GM12878 (cell line): Measurements from ENCODE around the gene MTM1. TPM values are rescaled to one million over a fixed set of nuclear protein-coding genes. Genes with fewer than 3 reads are reported as not detected.

Source experiments
- ATAC-seq: fragments of 200-7000 bp; cut with Tn5 transposase; 3 replicates; pipeline ENCODE4 v1.9.1; 2020; ENCODE audit warnings: mild to moderate bottlenecking, moderate library complexity
- BruUV-seq: library from RNA; stranded (reverse); fragments of 400-500 nt; replicated peaks from 2 replicates; lab custom pipeline; 2021; lab: Mats Ljungman, UMichigan
- CTCF ChIA-PET: fragments of 300-600 bp; sonication (Branson Sonifier 250); formaldehyde crosslinking; extraction: SDS; loops from one replicate; lab custom pipeline; 2021; ENCODE audit warnings: inconsistent platforms; lab: Yijun Ruan, JAX
- POLR2A ChIA-PET: fragments of 350-600 bp; formaldehyde crosslinking; extraction: SDS; loops from one replicate; lab custom pipeline; 2021; ENCODE audit warnings: inconsistent platforms; lab: Charles Lee
- RAD21 ChIA-PET: fragments of 300-600 bp; sonication (Branson Sonifier 250); formaldehyde crosslinking; loops from one replicate; lab custom pipeline; 2023; ENCODE audit warnings: antibody characterized with exemption; ENCODE audit not compliant: unreplicated experiment; lab: Charles Lee
- SMC1A ChIA-PET: fragments of 300-600 bp; sonication (Branson Sonifier 250); formaldehyde crosslinking; loops from one replicate; lab custom pipeline; 2023; ENCODE audit not compliant: unreplicated experiment, uncharacterized antibody; lab: Charles Lee
- DNase-seq: peaks from one replicate; pipeline ENCODE4 v3.0.0-alpha.2; 2011; ENCODE audit warnings: low read depth, low spot score
- FAIRE-seq: peaks from 3 replicates; lab custom pipeline; 2011; peaks lifted over from hg19 to GRCh38; lab: Jason Lieb, UNC
- H2AFZ ChIP-seq: 2 replicates; pipeline ENCODE4 v1.6.0; 2011; ENCODE audit warnings: low read depth, low read length, control low read depth; ENCODE audit not compliant: control insufficient read depth
- H3K27ac ChIP-seq: 2 replicates; pipeline ENCODE4 v1.5.1; 2011; ENCODE audit warnings: control low read depth; ENCODE audit not compliant: control insufficient read depth, insufficient read depth
- H3K27me3 ChIP-seq, 2 experiments: replicated peaks in 1 of 2; 2 replicates each; pipeline versions ENCODE4 v1.6.0 to v1.6.1; 2011; ENCODE audit warnings: low read length in 1 of 2; ENCODE audit not compliant: control insufficient read depth in 2 of 2, insufficient read depth in 2 of 2
- H3K36me3 ChIP-seq, 2 experiments: 2 replicates each; pipeline ENCODE4 v1.5.1; 2011; ENCODE audit warnings: low read length in 1 of 2; ENCODE audit not compliant: control insufficient read depth in 2 of 2, insufficient read depth in 2 of 2
- H3K4me1 ChIP-seq: 2 replicates; pipeline ENCODE4 v1.6.1; 2011; ENCODE audit warnings: mild to moderate bottlenecking, low read length, moderate library complexity, mixed read lengths; ENCODE audit not compliant: control insufficient read depth, insufficient read depth
- H3K4me2 ChIP-seq: 2 replicates; pipeline ENCODE4 v1.6.0; 2011; ENCODE audit warnings: control low read depth; ENCODE audit not compliant: control insufficient read depth, insufficient read depth
- H3K4me3 ChIP-seq: fragments of 200-600 bp; sonication (generic); 2 replicates; pipeline ENCODE4 v1.5.1; 2016
- H3K79me2 ChIP-seq: 2 replicates; pipeline ENCODE4 v1.6.0; 2011; ENCODE audit warnings: low read length; ENCODE audit not compliant: control insufficient read depth, insufficient read depth
- H3K9ac ChIP-seq: 2 replicates; pipeline ENCODE4 v1.8.0; 2011; ENCODE audit warnings: low read length, control low read depth, mixed read lengths; ENCODE audit not compliant: control insufficient read depth, insufficient read depth
- H3K9me3 ChIP-seq: replicated peaks from 3 replicates; pipeline ENCODE4 v1.5.1; 2011; ENCODE audit warnings: mild to moderate bottlenecking, low read length; ENCODE audit not compliant: control insufficient read depth, insufficient read depth
- H4K20me1 ChIP-seq: 2 replicates; pipeline ENCODE4 v1.6.0; 2011; ENCODE audit not compliant: control insufficient read depth, insufficient read depth
- BCL11A ChIP-seq: IDR thresholded peaks from 2 replicates; pipeline ENCODE4 v1.6.1; 2011; ENCODE audit warnings: low read depth, low read length
- ETV6 ChIP-seq, 2 experiments: fragments of 450-650 bp in 1 of 2; IDR thresholded peaks in 1 of 2; conservative IDR thresholded peaks in 1 of 2; 2 replicates each; pipeline ENCODE4 v1.6.1; 2014; ENCODE audit warnings: antibody characterized with exemption in 1 of 2, borderline replicate concordance in 1 of 2, low read depth in 1 of 2, mild to moderate bottlenecking in 1 of 2, moderate library complexity in 1 of 2
- KDM1A ChIP-seq: fragments of 200-600 bp; sonication (generic); IDR thresholded peaks from 2 replicates; pipeline ENCODE4 v1.6.1; 2016; ENCODE audit warnings: borderline replicate concordance
- PML ChIP-seq: IDR thresholded peaks from 2 replicates; pipeline ENCODE4 v1.6.1; 2012; ENCODE audit warnings: low read length, inconsistent platforms
- POLR2AphosphoS2 ChIP-seq: IDR thresholded peaks from 2 replicates; pipeline ENCODE4 v1.6.1; 2011; ENCODE audit warnings: low read depth, mild to moderate bottlenecking, low read length, improper control_type of control experiment, moderate library complexity
- SIX5 ChIP-seq: IDR thresholded peaks from 2 replicates; pipeline ENCODE4 v1.6.1; 2011; ENCODE audit warnings: mild to moderate bottlenecking, low read depth, low read length, moderate library complexity; ENCODE audit not compliant: severe bottlenecking
- SMAD1 ChIP-seq: fragments of 450-650 bp; IDR thresholded peaks from 2 replicates; pipeline ENCODE4 v1.6.1; 2018; ENCODE audit warnings: mild to moderate bottlenecking, low read depth; ENCODE audit not compliant: partially characterized antibody
- TAF1 ChIP-seq: IDR thresholded peaks from 2 replicates; pipeline ENCODE4 v1.6.1; 2011; ENCODE audit warnings: mild to moderate bottlenecking, low read depth, low read length, borderline replicate concordance
- YY1 ChIP-seq: IDR thresholded peaks from 2 replicates; pipeline ENCODE4 v1.6.1; 2011; ENCODE audit warnings: low read depth, mild to moderate bottlenecking, low read length
- ZBTB4 ChIP-seq: fragments of 450-650 bp; formaldehyde crosslinking; IDR thresholded peaks from 2 replicates; pipeline ENCODE4 v1.4.0; 2022; ENCODE audit warnings: mild to moderate bottlenecking, moderate library complexity
- ZNF384 ChIP-seq: IDR thresholded peaks from 2 replicates; pipeline ENCODE4 v1.6.1; 2012; ENCODE audit warnings: low read depth, mild to moderate bottlenecking, low read length, improper control_type of control experiment, borderline replicate concordance
- WGBS: methylation state at CpG from one replicate; pipeline ENCODE4 v1.1.6; 2016; ENCODE audit warnings: low lambda C conversion rate; ENCODE audit not compliant: insufficient replicate concordance, insufficient coverage; ENCODE audit errors: missing lambda C conversion rate; 5-methylcytosine and 5-hydroxymethylcytosine counted together
- in situ Hi-C: fragments of 300-500 bp; cut with MboI; formaldehyde crosslinking; loops from 9 replicates; pipeline ENCODE4 v1.14.3; 2018; ENCODE audit warnings: mixed read lengths
- intact Hi-C: fragments of 100-400 bp; cut with micrococcal nuclease; formaldehyde crosslinking; loops from one replicate; pipeline ENCODE4 v1.14.2; 2022; ENCODE audit not compliant: unreplicated experiment
- polyA plus RNA-seq, 11 experiments: library from polyadenylated mRNA; depleted of rRNA in 4 of 11; unstranded in 6 of 11; stranded (reverse) in 5 of 11; fragments of >200 nt; fragmentation: Nextera tagmentation in 4 of 11; fragmentation: Illumina TruSeq in 1 of 11; extraction: Ambion mirVana in 4 of 11; extraction: Trizol in 1 of 11; gene quantifications; 1 replicate in 1 of 11; 2 replicates in 10 of 11; pipeline versions ENCODE4 v1.2.1 to v1.2.3, GENCODE V29; 2011 to 2016; ENCODE audit warnings: inconsistent platforms in 2 of 11, missing spikeins in 2 of 11, low read depth in 1 of 11
- total RNA-seq, 4 experiments: library from RNA; depleted of rRNA in 3 of 4; stranded (reverse); fragments of >200 nt in 3 of 4; fragmentation: Illumina TruSeq in 1 of 4; extraction: Trizol in 1 of 4; gene quantifications; 2 replicates each; pipeline versions ENCODE4 v1.2.1 to v1.2.3, GENCODE V29; 2013 to 2021
- TF ChIP-seq, protein P1 (sequence below): fragments of 150-350 bp; IDR thresholded peaks from 2 replicates; pipeline ENCODE4 v1.6.1; 2014; ENCODE audit warnings: mild to moderate bottlenecking, low read depth, low read length
- TF ChIP-seq, protein P2 (sequence below): fragments of 450-650 bp; IDR thresholded peaks from 2 replicates; pipeline ENCODE4 v1.6.1; 2017; ENCODE audit warnings: mild to moderate bottlenecking, low read depth, inconsistent platforms; ENCODE audit not compliant: poor library complexity, severe bottlenecking
- TF ChIP-seq, protein P3 (sequence below): fragments of 450-650 bp; IDR thresholded peaks from 2 replicates; pipeline ENCODE4 v1.6.1; 2018; ENCODE audit warnings: mild to moderate bottlenecking, low read depth, moderate library complexity; ENCODE audit not compliant: partially characterized antibody

Gene MTM1
- total and polyA plus RNA-seq, 10 of the 15 experiments (the other 5 are each of a cell fraction or from before 2014, with no cell fraction given): 3.9 to 13.3 (median 8.4) TPM

GRCh38 chrX:150683112-150683511 lies 114.7 kb downstream of the MTM1 start:
- 45% methylated on average over 3 of the region's 3 CpGs for WGBS
- TF ChIP-seq TAF1 (no peak), PML (no peak), ZBTB4 (no peak), SIX5 (no peak), BCL11A (no peak), ETV6 (conservative IDR thresholded peaks at IDR 0.05 in 1 of 2, IDR thresholded peaks at IDR 0.05 in 1 of 2; ENCODE audit: borderline replicate concordance in 1 of 2, low read depth in 1 of 2) (no peak), KDM1A (no peak), SMAD1 (no peak), YY1 (no peak), POLR2AphosphoS2 (no peak), ZNF384 (no peak)
- TF ChIP-seq, protein P1, sequence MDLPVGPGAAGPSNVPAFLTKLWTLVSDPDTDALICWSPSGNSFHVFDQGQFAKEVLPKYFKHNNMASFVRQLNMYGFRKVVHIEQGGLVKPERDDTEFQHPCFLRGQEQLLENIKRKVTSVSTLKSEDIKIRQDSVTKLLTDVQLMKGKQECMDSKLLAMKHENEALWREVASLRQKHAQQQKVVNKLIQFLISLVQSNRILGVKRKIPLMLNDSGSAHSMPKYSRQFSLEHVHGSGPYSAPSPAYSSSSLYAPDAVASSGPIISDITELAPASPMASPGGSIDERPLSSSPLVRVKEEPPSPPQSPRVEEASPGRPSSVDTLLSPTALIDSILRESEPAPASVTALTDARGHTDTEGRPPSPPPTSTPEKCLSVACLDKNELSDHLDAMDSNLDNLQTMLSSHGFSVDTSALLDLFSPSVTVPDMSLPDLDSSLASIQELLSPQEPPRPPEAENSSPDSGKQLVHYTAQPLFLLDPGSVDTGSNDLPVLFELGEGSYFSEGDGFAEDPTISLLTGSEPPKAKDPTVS: no peak
- TF ChIP-seq, protein P2, sequence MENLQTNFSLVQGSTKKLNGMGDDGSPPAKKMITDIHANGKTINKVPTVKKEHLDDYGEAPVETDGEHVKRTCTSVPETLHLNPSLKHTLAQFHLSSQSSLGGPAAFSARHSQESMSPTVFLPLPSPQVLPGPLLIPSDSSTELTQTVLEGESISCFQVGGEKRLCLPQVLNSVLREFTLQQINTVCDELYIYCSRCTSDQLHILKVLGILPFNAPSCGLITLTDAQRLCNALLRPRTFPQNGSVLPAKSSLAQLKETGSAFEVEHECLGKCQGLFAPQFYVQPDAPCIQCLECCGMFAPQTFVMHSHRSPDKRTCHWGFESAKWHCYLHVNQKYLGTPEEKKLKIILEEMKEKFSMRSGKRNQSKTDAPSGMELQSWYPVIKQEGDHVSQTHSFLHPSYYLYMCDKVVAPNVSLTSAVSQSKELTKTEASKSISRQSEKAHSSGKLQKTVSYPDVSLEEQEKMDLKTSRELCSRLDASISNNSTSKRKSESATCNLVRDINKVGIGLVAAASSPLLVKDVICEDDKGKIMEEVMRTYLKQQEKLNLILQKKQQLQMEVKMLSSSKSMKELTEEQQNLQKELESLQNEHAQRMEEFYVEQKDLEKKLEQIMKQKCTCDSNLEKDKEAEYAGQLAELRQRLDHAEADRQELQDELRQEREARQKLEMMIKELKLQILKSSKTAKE: no peak
- TF ChIP-seq, protein P3, sequence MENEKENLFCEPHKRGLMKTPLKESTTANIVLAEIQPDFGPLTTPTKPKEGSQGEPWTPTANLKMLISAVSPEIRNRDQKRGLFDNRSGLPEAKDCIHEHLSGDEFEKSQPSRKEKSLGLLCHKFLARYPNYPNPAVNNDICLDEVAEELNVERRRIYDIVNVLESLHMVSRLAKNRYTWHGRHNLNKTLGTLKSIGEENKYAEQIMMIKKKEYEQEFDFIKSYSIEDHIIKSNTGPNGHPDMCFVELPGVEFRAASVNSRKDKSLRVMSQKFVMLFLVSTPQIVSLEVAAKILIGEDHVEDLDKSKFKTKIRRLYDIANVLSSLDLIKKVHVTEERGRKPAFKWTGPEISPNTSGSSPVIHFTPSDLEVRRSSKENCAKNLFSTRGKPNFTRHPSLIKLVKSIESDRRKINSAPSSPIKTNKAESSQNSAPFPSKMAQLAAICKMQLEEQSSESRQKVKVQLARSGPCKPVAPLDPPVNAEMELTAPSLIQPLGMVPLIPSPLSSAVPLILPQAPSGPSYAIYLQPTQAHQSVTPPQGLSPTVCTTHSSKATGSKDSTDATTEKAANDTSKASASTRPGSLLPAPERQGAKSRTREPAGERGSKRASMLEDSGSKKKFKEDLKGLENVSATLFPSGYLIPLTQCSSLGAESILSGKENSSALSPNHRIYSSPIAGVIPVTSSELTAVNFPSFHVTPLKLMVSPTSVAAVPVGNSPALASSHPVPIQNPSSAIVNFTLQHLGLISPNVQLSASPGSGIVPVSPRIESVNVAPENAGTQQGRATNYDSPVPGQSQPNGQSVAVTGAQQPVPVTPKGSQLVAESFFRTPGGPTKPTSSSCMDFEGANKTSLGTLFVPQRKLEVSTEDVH: no peak

More at GRCh38 chrX:150683112-150683511, 114.7 kb downstream of the MTM1 start:
- POLR2A ChIA-PET: no interaction called here
- CTCF ChIA-PET: interaction anchor here (0.6 to 3.8 kb wide), 18 partner anchors 9 to 1211 kb away, joined by 3 to 68 read pairs (median 6); partner anchors contain the start of gene MTMR1
- ATAC-seq (no peak), DNase-seq (no peak), FAIRE-seq (no peak)
- Histone ChIP-seq H3K79me2 (no peaks in the 10 kb centered on the region), H2AFZ (no peak overlapping the region), H4K20me1 (no peaks in the 10 kb centered on the region), H3K9me3 (no peaks in the 10 kb centered on the region), H3K4me1 (no peaks in the 10 kb centered on the region), H3K27ac (no peak overlapping the region), H3K4me2 (no peak overlapping the region), H3K27me3 (no peaks in the 10 kb centered on the region), H3K9ac (no peak overlapping the region), H3K4me3 (no peak overlapping the region), H3K36me3 (no peaks in the 10 kb centered on the region)
- RAD21 ChIA-PET: interaction anchor here (0.6 to 2.3 kb wide), 6 partner anchors 9 to 38 kb away, joined by 3 to 28 read pairs (median 6); no protein-coding TSS in a partner anchor
- intact Hi-C loops: loop anchor here (1.0 kb wide), 1 partner anchor 33 kb away; no protein-coding TSS in a partner anchor
- SMC1A ChIA-PET: interaction anchor here (0.8 to 11.8 kb wide), 6 partner anchors 9 to 71 kb away, joined by 3 to 132 read pairs (median 10); partner anchors contain the start of gene MTMR1
- in situ Hi-C loops: loop anchor here (25.0 kb wide), 1 partner anchor 1171 kb away; the partner anchor contains the start of gene IDS
- no TSS peak for BruUV-seq
